ENCODE results near the gene CCDC88C.

CCDC88C gene

GRCh38 chr14:91258011-91258618, 159.5 kb downstream of the CCDC88C start:
- no peak overlapping the region for H3K4me2 ChIP-seq
- no peaks in the 10 kb centered on the region for H3K27me3 ChIP-seq (ENCODE audit: insufficient read depth, low read depth)
- TF ChIP-seq CTCF (conservative IDR thresholded peaks at IDR 0.05; ENCODE audit: low read depth, low read length) = no peak
- H2AFZ ChIP-seq (ENCODE audit: low read depth) = no peak overlapping the region
- H4K20me1 ChIP-seq (ENCODE audit: insufficient read depth) = no peaks in the 10 kb centered on the region
- no peaks in the 10 kb centered on the region for H3K36me3 ChIP-seq (ENCODE audit: insufficient read depth)
- H3K27ac ChIP-seq = no peak overlapping the region
- no peak overlapping the region for H3K4me3 ChIP-seq (IDR thresholded peaks at IDR 0.05; ENCODE audit: insufficient read depth, low read depth, low read length)
- H3K4me1 ChIP-seq (ENCODE audit: low read depth, poor library complexity, severe bottlenecking) = peaks cover 11% of the 10 kb centered on the region
- H3K9ac ChIP-seq = no peak overlapping the region
- H3K79me2 ChIP-seq (ENCODE audit: insufficient read depth, low read depth) = no peaks in the 10 kb centered on the region

- H3K4me3 ChIP-seq (IDR thresholded peaks at IDR 0.05; ENCODE audit: insufficient read depth, low read depth, low read length) = no peak overlapping the region
- H3K4me1 ChIP-seq (ENCODE audit: low read depth, poor library complexity, severe bottlenecking) = peaks cover 16% of the 10 kb centered on the region
- TF ChIP-seq CTCF (conservative IDR thresholded peaks at IDR 0.05; ENCODE audit: low read depth, low read length) = no peak
- H3K27me3 ChIP-seq (ENCODE audit: insufficient read depth, low read depth) = no peaks in the 10 kb centered on the region
- no peaks in the 10 kb centered on the region for H3K36me3 ChIP-seq (ENCODE audit: insufficient read depth)
- no peaks in the 10 kb centered on the region for H4K20me1 ChIP-seq (ENCODE audit: insufficient read depth)
- no peaks in the 10 kb centered on the region for H3K79me2 ChIP-seq (ENCODE audit: insufficient read depth, low read depth)
- H3K4me2 ChIP-seq = no peak overlapping the region
- no peak overlapping the region for H2AFZ ChIP-seq (ENCODE audit: low read depth)
- H3K9ac ChIP-seq = no peak overlapping the region
- no peak overlapping the region for H3K27ac ChIP-seq
These were observed 160.2 kb downstream of the CCDC88C start for GRCh38 chr14:91257328-91258010.

- no peak overlapping the region for H3K4me2 ChIP-seq
- TF ChIP-seq CTCF (conservative IDR thresholded peaks at IDR 0.05; ENCODE audit: low read depth, low read length) = no peak
- H3K27me3 ChIP-seq (ENCODE audit: insufficient read depth, low read depth) = no peaks in the 10 kb centered on the region
- peaks cover 24% of the 10 kb centered on the region for H3K4me1 ChIP-seq (ENCODE audit: low read depth, poor library complexity, severe bottlenecking)
- no peak overlapping the region for H3K4me3 ChIP-seq (IDR thresholded peaks at IDR 0.05; ENCODE audit: insufficient read depth, low read depth, low read length)
- no peak overlapping the region for H2AFZ ChIP-seq (ENCODE audit: low read depth)
- no peaks in the 10 kb centered on the region for H3K36me3 ChIP-seq (ENCODE audit: insufficient read depth)
- no peak overlapping the region for H3K27ac ChIP-seq
- H3K9ac ChIP-seq = no peak overlapping the region
- no peaks in the 10 kb centered on the region for H3K79me2 ChIP-seq (ENCODE audit: insufficient read depth, low read depth)
- no peaks in the 10 kb centered on the region for H4K20me1 ChIP-seq (ENCODE audit: insufficient read depth)
These were observed 161.0 kb downstream of the CCDC88C start for GRCh38 chr14:91256661-91257060.

- no peak for TF ChIP-seq CTCF (conservative IDR thresholded peaks at IDR 0.05; ENCODE audit: low read depth, low read length)
- Histone ChIP-seq H2AFZ (ENCODE audit: low read depth) (no peak overlapping the region), H4K20me1 (ENCODE audit: insufficient read depth) (no peaks in the 10 kb centered on the region), H3K27ac (no peak overlapping the region), H3K4me2 (no peak overlapping the region), H3K27me3 (ENCODE audit: insufficient read depth, low read depth) (no peaks in the 10 kb centered on the region), H3K36me3 (ENCODE audit: insufficient read depth) (no peaks in the 10 kb centered on the region), H3K79me2 (ENCODE audit: insufficient read depth, low read depth) (no peaks in the 10 kb centered on the region), H3K4me1 (ENCODE audit: low read depth, poor library complexity, severe bottlenecking) (peaks cover 38% of the 10 kb centered on the region), H3K4me3 (IDR thresholded peaks at IDR 0.05; ENCODE audit: insufficient read depth, low read depth, low read length) (no peak overlapping the region), H3K9ac (no peak overlapping the region)
These were observed 162.5 kb downstream of the CCDC88C start for GRCh38 chr14:91255026-91255695.

Data from KMS-11 (cell line).